Subcutaneous adipose tissue (tissue), 4 donors: ENCODE results near the gene IL9. TPM values are rescaled to one million over a fixed set of nuclear protein-coding genes. Genes with fewer than 3 reads are reported as not detected.

Experiments
- CTCF ChIP-seq: fragments of 450-650 bp; IDR thresholded peaks from one replicate; pipeline ENCODE4 v1.5.1; 2016; ENCODE audit warnings: low read depth, mild to moderate bottlenecking, control low read depth, antibody characterized with exemption, moderate library complexity
- total RNA-seq, 4 donors: library from RNA; depleted of rRNA; stranded (reverse); fragments of >200 nt; gene quantifications; one replicate each; pipeline ENCODE4 v1.1.0, GENCODE V29; 2016

Gene IL9
- total RNA-seq, 4 donors from 2014 or later = not detected

- TF ChIP-seq CTCF = no peak
These were observed 45.4 kb downstream of the IL9 start for GRCh38 chr5:135850231-135850630.

GRCh38 chr5:135847976-135848375, 47.7 kb downstream of the IL9 start:
- no peak for TF ChIP-seq CTCF

- TF ChIP-seq CTCF = no peak
These were observed 49.3 kb downstream of the IL9 start for GRCh38 chr5:135846311-135846710.

- no peak for TF ChIP-seq CTCF
These were observed 51.9 kb downstream of the IL9 start for GRCh38 chr5:135843571-135844337.

- TF ChIP-seq CTCF = no peak
These were observed 52.9 kb downstream of the IL9 start for GRCh38 chr5:135842737-135843136.

Other genes starting within 250 kb of the IL9 start
- 1 to 10 TPM in 1 of 4 donors, under 1 TPM in 2, not detected in 1; 0.34 to 2.0 (median 0.94) TPM for gene SLC25A48, start 61.2 kb downstream of the IL9 start, total RNA-seq
- gene LECT2, start 59.1 kb upstream of the IL9 start, total RNA-seq = not detected
- gene TGFBI, start 133.1 kb upstream of the IL9 start, total RNA-seq = 100 to 1,000 TPM; 133 to 240 (median 164) TPM
- 10 to 100 TPM; 41.1 to 55.6 (median 43.7) TPM for gene SMAD5, start 237.0 kb upstream of the IL9 start, total RNA-seq